ENCODE results near the gene ZBED1.

DNA sequence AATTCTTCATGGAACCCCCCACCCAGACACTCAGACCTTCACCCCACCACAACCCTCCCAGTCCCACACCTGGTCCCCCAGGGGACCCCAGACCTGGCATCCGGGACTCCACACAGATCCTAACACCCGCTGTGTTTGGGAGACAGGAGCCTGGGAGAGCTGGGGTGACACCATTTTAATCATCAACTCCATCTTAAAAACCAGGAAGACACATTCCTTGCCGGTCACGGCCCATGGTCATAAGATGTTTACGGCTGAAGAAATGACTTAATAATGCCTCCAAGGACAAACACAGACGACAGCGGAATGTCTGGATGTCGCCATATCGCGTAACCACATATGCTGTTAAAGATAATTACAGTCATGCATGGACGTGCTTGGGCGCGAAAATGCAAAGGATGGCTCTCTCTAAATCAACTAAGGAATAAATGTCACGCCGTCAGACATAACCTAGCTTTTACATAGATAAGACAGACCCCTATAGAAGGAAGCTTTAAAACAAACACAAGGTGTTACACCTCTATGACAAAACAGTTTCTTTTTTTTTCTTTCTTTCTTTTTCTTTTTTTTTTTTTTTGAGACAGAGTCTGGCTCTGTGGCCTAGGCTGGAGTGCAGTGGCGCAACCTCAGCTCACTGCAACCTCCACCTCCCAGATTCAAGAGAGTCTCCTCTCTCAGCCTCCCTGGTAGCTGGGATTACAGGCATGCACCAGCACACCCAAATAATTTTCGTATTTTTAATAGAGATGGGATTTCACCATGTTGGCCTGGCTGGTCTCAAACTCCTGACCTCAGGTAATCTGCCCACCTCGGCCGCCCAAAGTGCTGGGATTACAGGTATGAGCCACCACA lies 2.1 kb upstream of the ZBED1 start:
- TF ChIP-seq TAF1 (IDR thresholded peaks at IDR 0.05; ENCODE audit: borderline replicate concordance, insufficient read depth, low read length) (no peak), POLR2AphosphoS5 (IDR thresholded peaks at IDR 0.05; ENCODE audit: low read depth, low read length) (no peak), SIN3A (IDR thresholded peaks at IDR 0.05; ENCODE audit: borderline replicate concordance, insufficient read depth, low read length) (no peak)
